SK-N-SH (cell line): Measurements from ENCODE around the gene ATL3. TPM values are rescaled to one million over a fixed set of nuclear protein-coding genes. Genes with fewer than 3 reads are reported as not detected.

ENCODE experiments used
- CTCF ChIA-PET: fragments of 300-600, 350-600 bp; formaldehyde crosslinking; extraction: SDS; loops from one replicate; lab custom pipeline; 2021; lab: Yijun Ruan, JAX
- POLR2A ChIA-PET: fragments of 350-600 bp; sonication (Branson Sonifier 250); formaldehyde crosslinking; extraction: SDS; loops from one replicate; lab custom pipeline; 2020; ENCODE audit warnings: antibody characterized with exemption, inconsistent platforms; lab: Yijun Ruan, JAX
- DNase-seq: peaks from one replicate; pipeline ENCODE4 v3.0.0; 2012
- H2AFZ ChIP-seq: fragments of 200-600 bp; sonication (generic); 2 replicates; pipeline ENCODE4 v1.8.1; 2016; ENCODE audit warnings: antibody characterized with exemption, mild to moderate bottlenecking, low read depth
- H3F3A ChIP-seq: fragments of 200-600 bp; sonication (generic); replicated peaks from 2 replicates; pipeline ENCODE3; 2016; ENCODE audit warnings: antibody characterized with exemption, mild to moderate bottlenecking; ENCODE audit not compliant: insufficient read depth
- H3K27ac ChIP-seq, 2 experiments: fragments of 200-500 bp in 1 of 2; fragments of 200-600 bp in 1 of 2; sonication (Bioruptor generic) in 1 of 2; sonication (generic), shearing (Covaris generic) in 1 of 2; 2 replicates each; pipeline versions ENCODE4 v1.5.1 to v1.6.1; 2014 to 2016; ENCODE audit warnings: low read depth in 2 of 2, inconsistent platforms in 1 of 2, low read length in 1 of 2, mild to moderate bottlenecking in 1 of 2, mixed read lengths in 1 of 2
- H3K27me3 ChIP-seq: fragments of 200-600 bp; sonication (generic), shearing (Covaris generic); 2 replicates; pipeline ENCODE4 v1.6.1; 2016; ENCODE audit warnings: mixed run types; ENCODE audit not compliant: insufficient read depth
- H3K36me3 ChIP-seq, 2 experiments: fragments of 200-500 bp in 1 of 2; fragments of 200-600 bp in 1 of 2; sonication (Bioruptor generic) in 1 of 2; sonication (generic) in 1 of 2; replicated peaks in 1 of 2; 2 replicates each; pipeline versions ENCODE3 to v1.5.1; 2014 to 2016; ENCODE audit warnings: low read length in 1 of 2, mild to moderate bottlenecking in 1 of 2; ENCODE audit not compliant: insufficient read depth in 2 of 2, control insufficient read depth in 1 of 2
- H3K4me1 ChIP-seq, 2 experiments: fragments of 200-500 bp in 1 of 2; fragments of 200-600 bp in 1 of 2; sonication (Bioruptor generic) in 1 of 2; sonication (generic), shearing (Covaris generic) in 1 of 2; 2 replicates each; pipeline versions ENCODE4 v1.5.1 to v1.6.1; 2014 to 2016; ENCODE audit warnings: low read depth in 1 of 2, low read length in 1 of 2, mixed run types in 1 of 2; ENCODE audit not compliant: insufficient read depth in 2 of 2, control insufficient read depth in 1 of 2
- H3K4me2 ChIP-seq: fragments of 200-600 bp; sonication (generic), shearing (Covaris generic); 2 replicates; pipeline ENCODE4 v1.6.1; 2017; ENCODE audit warnings: mixed run types
- H3K4me3 ChIP-seq, 2 experiments: fragments of 200-500 bp in 1 of 2; fragments of 200-600 bp in 1 of 2; sonication (Bioruptor generic) in 1 of 2; sonication (generic), shearing (Covaris generic) in 1 of 2; 2 replicates each; pipeline versions ENCODE4 v1.5.1 to v1.8.1; 2014 to 2016; ENCODE audit warnings: low read depth in 2 of 2, inconsistent platforms in 1 of 2, low read length in 1 of 2, mild to moderate bottlenecking in 1 of 2, mixed read lengths in 1 of 2, moderate library complexity in 1 of 2
- H3K79me2 ChIP-seq: fragments of 200-600 bp; sonication (generic); 2 replicates; pipeline ENCODE4 v1.8.1; 2017; ENCODE audit warnings: mild to moderate bottlenecking; ENCODE audit not compliant: insufficient read depth
- H3K9ac ChIP-seq: fragments of 200-600 bp; sonication (generic); 2 replicates; pipeline ENCODE4 v1.6.1; 2017; ENCODE audit warnings: mixed run types
- H3K9me2 ChIP-seq: fragments of 200-600 bp; sonication (generic); 2 replicates; pipeline ENCODE4 v1.6.1; 2017; ENCODE audit warnings: mixed run types
- H3K9me3 ChIP-seq: fragments of 200-600 bp; sonication (generic); 2 replicates; pipeline ENCODE4 v1.6.1; 2017; ENCODE audit warnings: mixed run types, mild to moderate bottlenecking, moderate library complexity
- H4K20me1 ChIP-seq: fragments of 200-600 bp; sonication (generic); 2 replicates; pipeline ENCODE4 v1.6.1; 2017; ENCODE audit warnings: mild to moderate bottlenecking, mixed run types; ENCODE audit not compliant: insufficient read depth
- ELF1 ChIP-seq: IDR thresholded peaks from 2 replicates; pipeline ENCODE4 v1.4.0; 2012
- EZH2phosphoT487 ChIP-seq: fragments of 200-600 bp; sonication (generic); IDR thresholded peaks from 2 replicates; pipeline ENCODE4 v1.6.1; 2017; ENCODE audit warnings: low read depth, mixed run types, mild to moderate bottlenecking, antibody characterized with exemption, moderate library complexity, borderline replicate concordance
- FOSL2 ChIP-seq: IDR thresholded peaks from 2 replicates; pipeline ENCODE4 v1.4.0; 2012; ENCODE audit warnings: low read depth, mild to moderate bottlenecking, moderate library complexity, borderline replicate concordance
- GATA2 ChIP-seq: sonication (generic); formaldehyde crosslinking; IDR thresholded peaks from 2 replicates; pipeline ENCODE4 v1.5.0; 2020; ENCODE audit warnings: mild to moderate bottlenecking, missing genetic modification reagents
- IRF3 ChIP-seq: fragments of 150-350 bp; IDR thresholded peaks from 2 replicates; pipeline ENCODE4 v1.6.1; 2016; ENCODE audit warnings: mild to moderate bottlenecking, low read depth, low read length
- JUND ChIP-seq: IDR thresholded peaks from 2 replicates; pipeline ENCODE4 v1.4.0; 2012
- MXI1 ChIP-seq: IDR thresholded peaks from 2 replicates; pipeline ENCODE4 v1.6.1; 2012; ENCODE audit warnings: mild to moderate bottlenecking, low read depth, low read length, improper control_type of control experiment
- NFIC ChIP-seq: IDR thresholded peaks from 2 replicates; pipeline ENCODE4 v1.4.0; 2012; ENCODE audit warnings: borderline replicate concordance
- NRF1 ChIP-seq: IDR thresholded peaks from 2 replicates; pipeline ENCODE4 v1.6.1; 2012; ENCODE audit warnings: low read depth, mild to moderate bottlenecking, low read length
- RAD21 ChIP-seq: IDR thresholded peaks from 2 replicates; pipeline ENCODE4 v1.6.1; 2012; ENCODE audit warnings: mild to moderate bottlenecking, low read length
- REST ChIP-seq: IDR thresholded peaks from 2 replicates; pipeline ENCODE4 v1.6.1; 2012; ENCODE audit warnings: mild to moderate bottlenecking, low read depth, low read length, moderate library complexity
- RXRA ChIP-seq: IDR thresholded peaks from 2 replicates; pipeline ENCODE4 v1.4.0; 2012; ENCODE audit warnings: low read depth, mild to moderate bottlenecking, borderline replicate concordance
- SIN3A ChIP-seq: IDR thresholded peaks from 2 replicates; pipeline ENCODE4 v1.6.1; 2012; ENCODE audit warnings: low read depth, mild to moderate bottlenecking, low read length, moderate library complexity, borderline replicate concordance
- SMC3 ChIP-seq: IDR thresholded peaks from 2 replicates; pipeline ENCODE4 v1.6.1; 2012; ENCODE audit warnings: low read depth, low read length, improper control_type of control experiment
- TAF1 ChIP-seq: IDR thresholded peaks from 2 replicates; pipeline ENCODE4 v1.6.1; 2012; ENCODE audit warnings: low read depth, mild to moderate bottlenecking, low read length, moderate library complexity, borderline replicate concordance
- ZBTB33 ChIP-seq: IDR thresholded peaks from 2 replicates; pipeline ENCODE4 v1.4.0; 2012; ENCODE audit warnings: low read depth, borderline replicate concordance
- WGBS: methylation state at CpG from one replicate; pipeline ENCODE4 v1.1.6; 2017; ENCODE audit warnings: low lambda C conversion rate; 5-methylcytosine and 5-hydroxymethylcytosine counted together
- polyA plus RNA-seq, 3 experiments: library from polyadenylated mRNA; depleted of rRNA; stranded (reverse); fragments of >200 nt; gene quantifications; 2 replicates each; pipeline ENCODE4 v1.2.3, GENCODE V29; 2012
- TF ChIP-seq, protein P1 (sequence below): fragments of 200-600 bp; sonication (generic); IDR thresholded peaks from 2 replicates; pipeline ENCODE4 v1.6.1; 2017; ENCODE audit warnings: antibody characterized with exemption, mild to moderate bottlenecking, moderate library complexity

ATL3 gene
- polyA plus RNA-seq, 1 of the 3 experiments (the other 2 are of a cell fraction): 13.1 TPM

DNA sequence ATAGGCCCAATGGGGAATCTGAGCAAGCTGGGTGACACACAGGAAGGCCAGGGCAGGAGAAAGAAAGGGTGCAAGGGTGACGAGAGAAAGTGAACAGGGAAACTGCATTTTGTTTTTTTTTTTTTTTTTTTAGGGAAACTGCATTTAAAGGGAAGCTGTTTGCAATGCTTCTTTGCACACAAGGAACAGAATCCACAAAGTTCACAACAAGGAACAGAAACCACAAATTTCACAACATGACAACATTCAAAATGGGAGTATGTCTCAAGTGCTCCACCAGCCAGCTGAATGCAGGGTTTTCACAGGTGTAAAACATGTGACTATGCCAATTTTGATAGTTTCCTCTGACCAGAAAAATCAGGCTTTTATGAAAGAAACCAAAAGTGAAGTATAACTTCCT, 50.1 kb downstream of the ATL3 start:
- Histone ChIP-seq H3K27me3 (no peaks in the 10 kb centered on the region), H3K9me2 (no peaks in the 10 kb centered on the region), H4K20me1 (no peaks in the 10 kb centered on the region), H3K9me3 (no peaks in the 10 kb centered on the region), H3K4me3 (no peak overlapping the region), H3K9ac (no peak overlapping the region), H3K27ac (no peak overlapping the region), H3K79me2 (no peaks in the 10 kb centered on the region), H2AFZ (no peak overlapping the region), H3K4me2 (no peak overlapping the region), H3F3A (peaks cover 7% of the 10 kb centered on the region), H3K36me3 (no peaks in the 10 kb centered on the region), H3K4me1 (peaks cover 0 to 17% of the 10 kb centered on the region in 2 experiments; a peak in 2 of 4 replicates)
- DNase-seq: no peak
- POLR2A ChIA-PET: no interaction called here
- WGBS: 94% methylated on average over 1 of the region's 1 CpG
- CTCF ChIA-PET: interaction anchor here (1.3 to 3.0 kb wide), 2 partner anchors 18 to 142 kb away, joined by 7 to 12 read pairs; no protein-coding TSS in a partner anchor
- no peak for TF ChIP-seq NRF1
- TF ChIP-seq REST: no peak
- TF ChIP-seq EZH2phosphoT487: no peak
- no peak for TF ChIP-seq RXRA
- no peak for TF ChIP-seq ZBTB33
- no peak for TF ChIP-seq FOSL2
- no peak for TF ChIP-seq NFIC
- no peak for TF ChIP-seq GATA2 (CRISPR knock-in tag)
- no peak for TF ChIP-seq ELF1
- TF ChIP-seq JUND: no peak
- TF ChIP-seq RAD21: no peak
- TF ChIP-seq SIN3A: no peak

- no peaks in the 10 kb centered on the region for H3K9me3 ChIP-seq
- POLR2A ChIA-PET: no interaction called here
- 79% methylated on average over 6 of the region's 6 CpGs for WGBS
- no peaks in the 10 kb centered on the region for H3K27me3 ChIP-seq
- H3K4me2 ChIP-seq: no peak overlapping the region
- no peak overlapping the region for H3K4me3 ChIP-seq
- H3K9me2 ChIP-seq: no peaks in the 10 kb centered on the region
- H3K4me1 ChIP-seq: peaks cover 0 to 17% of the 10 kb centered on the region in 2 experiments; a peak in 2 of 4 replicates
- no peak for DNase-seq
- no peaks in the 10 kb centered on the region for H3K36me3 ChIP-seq
- H3K9ac ChIP-seq: no peak overlapping the region
- H3K79me2 ChIP-seq: no peaks in the 10 kb centered on the region
- no peak overlapping the region for H2AFZ ChIP-seq
- CTCF ChIA-PET: interaction anchor here (2.3 to 3.0 kb wide), 2 partner anchors 17 to 141 kb away, joined by 12 read pairs; no protein-coding TSS in a partner anchor
- peaks cover 10% of the 10 kb centered on the region for H3F3A ChIP-seq
- no peaks in the 10 kb centered on the region for H4K20me1 ChIP-seq
- no peak overlapping the region for H3K27ac ChIP-seq
- TF ChIP-seq, protein P1, sequence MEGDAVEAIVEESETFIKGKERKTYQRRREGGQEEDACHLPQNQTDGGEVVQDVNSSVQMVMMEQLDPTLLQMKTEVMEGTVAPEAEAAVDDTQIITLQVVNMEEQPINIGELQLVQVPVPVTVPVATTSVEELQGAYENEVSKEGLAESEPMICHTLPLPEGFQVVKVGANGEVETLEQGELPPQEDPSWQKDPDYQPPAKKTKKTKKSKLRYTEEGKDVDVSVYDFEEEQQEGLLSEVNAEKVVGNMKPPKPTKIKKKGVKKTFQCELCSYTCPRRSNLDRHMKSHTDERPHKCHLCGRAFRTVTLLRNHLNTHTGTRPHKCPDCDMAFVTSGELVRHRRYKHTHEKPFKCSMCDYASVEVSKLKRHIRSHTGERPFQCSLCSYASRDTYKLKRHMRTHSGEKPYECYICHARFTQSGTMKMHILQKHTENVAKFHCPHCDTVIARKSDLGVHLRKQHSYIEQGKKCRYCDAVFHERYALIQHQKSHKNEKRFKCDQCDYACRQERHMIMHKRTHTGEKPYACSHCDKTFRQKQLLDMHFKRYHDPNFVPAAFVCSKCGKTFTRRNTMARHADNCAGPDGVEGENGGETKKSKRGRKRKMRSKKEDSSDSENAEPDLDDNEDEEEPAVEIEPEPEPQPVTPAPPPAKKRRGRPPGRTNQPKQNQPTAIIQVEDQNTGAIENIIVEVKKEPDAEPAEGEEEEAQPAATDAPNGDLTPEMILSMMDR: no peak
- TF ChIP-seq GATA2 (CRISPR knock-in tag) (no peak), NFIC (no peak), SMC3 (no peak), TAF1 (no peak), ZBTB33 (no peak), IRF3 (no peak), MXI1 (no peak)
These were observed 51.2 kb downstream of the ATL3 start for GRCh38 chr11:63619967-63620366.
